ENCODE data around the gene ADAM15. TPM values are rescaled to one million over a fixed set of nuclear protein-coding genes. Genes with fewer than 3 reads are reported as not detected.

Gene ADAM15
- total RNA-seq, 1 donor: 69.9 TPM

- no peak for TF ChIP-seq CTCF (IDR thresholded peaks at IDR 0.05; ENCODE audit: insufficient read depth, low read length)
- no peak for DNase-seq (ENCODE audit: low read depth)
- no peak overlapping the region for H3K4me3 ChIP-seq (ENCODE audit: low read depth, low read length)
Observed at GRCh38 chr1:155072531-155073289, 21.6 kb downstream of the ADAM15 start.

DNA sequence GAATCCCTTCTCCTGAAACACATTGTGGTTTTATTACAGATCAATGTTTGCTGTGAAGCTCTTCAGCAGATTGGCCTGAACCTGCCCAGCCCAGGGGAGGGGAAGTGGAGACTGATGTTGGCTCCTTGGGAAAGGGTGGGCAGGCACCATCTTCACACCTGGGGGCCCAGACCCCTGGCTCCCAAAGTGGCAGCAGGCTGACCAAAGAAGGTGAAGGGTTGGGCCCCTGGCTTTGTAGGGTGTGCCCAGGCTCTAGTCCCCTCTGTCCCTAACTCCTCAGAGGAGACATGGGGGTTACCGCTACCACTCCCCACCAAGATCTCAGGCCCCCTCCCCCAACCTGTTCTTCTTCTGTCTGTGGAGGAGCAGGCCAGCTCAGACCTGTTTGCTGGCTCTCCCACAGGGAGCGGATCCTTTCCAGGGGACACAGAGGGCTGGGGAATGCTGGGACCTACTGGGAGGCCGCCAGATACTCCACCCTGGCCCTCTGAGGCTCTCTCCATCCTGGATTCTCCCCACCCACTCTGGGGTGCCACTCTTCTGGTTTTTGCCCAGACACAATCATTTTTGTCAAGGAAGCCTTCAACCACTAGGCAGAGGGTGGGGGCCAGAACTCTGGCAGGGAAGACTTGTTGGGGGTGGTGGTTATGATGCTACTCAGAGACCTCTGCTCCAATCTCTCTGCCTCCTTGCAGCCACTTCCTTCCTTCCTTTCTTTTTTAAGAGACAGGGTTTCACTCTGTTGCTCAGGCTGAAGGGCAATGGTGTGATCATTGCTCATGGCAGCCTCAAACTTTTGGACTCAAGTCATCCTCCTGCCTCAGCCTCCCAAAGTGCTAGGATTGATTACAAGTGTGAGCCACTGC, 22.5 kb downstream of the ADAM15 start:
- TF ChIP-seq CTCF (IDR thresholded peaks at IDR 0.05; ENCODE audit: insufficient read depth, low read length): no peak
- DNase-seq (ENCODE audit: low read depth): no peak
- H3K4me3 ChIP-seq (ENCODE audit: low read depth, low read length): no peak overlapping the region

- no peak for DNase-seq (ENCODE audit: low read depth)
- no peak for TF ChIP-seq CTCF (IDR thresholded peaks at IDR 0.05; ENCODE audit: insufficient read depth, low read length)
- H3K4me3 ChIP-seq (ENCODE audit: low read depth, low read length): no peak overlapping the region
Observed at GRCh38 chr1:155075535-155075934, 24.4 kb downstream of the ADAM15 start.

DNA sequence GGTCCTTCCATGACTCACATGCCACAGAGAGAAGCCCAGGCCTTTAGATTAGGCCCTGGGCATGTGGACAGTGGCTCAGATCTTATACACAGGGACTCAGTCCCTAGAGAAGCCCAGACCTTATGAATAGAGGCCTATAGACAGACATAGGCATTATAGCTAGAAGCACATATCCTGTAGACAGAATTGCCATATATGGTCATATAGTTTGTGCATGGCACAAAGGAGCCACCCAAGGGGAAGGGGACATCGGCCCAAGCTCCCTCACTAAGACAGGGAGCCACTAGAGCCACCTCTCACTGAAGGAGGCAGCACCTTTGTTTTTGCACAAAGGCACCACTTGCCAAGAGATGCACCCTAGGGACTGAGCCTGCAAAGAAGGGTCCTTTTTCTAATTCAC, 25.3 kb downstream of the ADAM15 start:
- DNase-seq (ENCODE audit: low read depth): no peak
- TF ChIP-seq CTCF (IDR thresholded peaks at IDR 0.05; ENCODE audit: insufficient read depth, low read length): no peak
- no peak overlapping the region for H3K4me3 ChIP-seq (ENCODE audit: low read depth, low read length)

DNA sequence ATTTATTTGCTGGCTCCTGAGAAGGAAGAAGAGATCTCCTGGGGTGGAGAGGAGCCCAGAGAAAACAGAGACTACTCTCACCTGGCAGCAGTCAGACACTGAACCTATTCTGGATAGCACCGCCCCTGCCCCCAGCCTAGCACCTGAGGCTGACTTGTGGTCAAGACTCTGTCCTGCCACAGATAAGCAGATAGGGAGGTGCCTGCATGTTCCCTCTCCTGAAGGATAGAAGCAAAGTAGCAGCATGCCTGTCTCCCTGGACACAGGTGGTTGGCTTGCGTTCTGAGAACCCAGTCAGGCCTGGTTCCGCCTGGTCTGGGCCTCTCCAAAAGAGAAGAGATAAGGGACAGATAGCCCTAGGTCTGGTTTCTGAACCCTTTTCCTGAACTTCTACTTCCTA, 26.2 kb downstream of the ADAM15 start:
- no peak overlapping the region for H3K4me3 ChIP-seq (ENCODE audit: low read depth, low read length)
- no peak for TF ChIP-seq CTCF (IDR thresholded peaks at IDR 0.05; ENCODE audit: insufficient read depth, low read length)
- DNase-seq (ENCODE audit: low read depth): no peak

- no peak for TF ChIP-seq CTCF (IDR thresholded peaks at IDR 0.05; ENCODE audit: insufficient read depth, low read length)
- H3K4me3 ChIP-seq (ENCODE audit: low read depth, low read length): no peak overlapping the region
- no peak for DNase-seq (ENCODE audit: low read depth)
Observed at GRCh38 chr1:155077758-155078445, 26.8 kb downstream of the ADAM15 start.

Data from fibroblast of the aortic adventitia (primary cell).